Inflammatory macrophage treated with lipopolysaccharide for 4 hours (primary cell): Measurements from ENCODE around the gene KIRREL1.
A peak's percentile ranks its signal among the peaks of the same experiment; 100 is the strongest.

Experiments
- DNase-seq: peaks from one replicate; pipeline ENCODE4 v3.0.0-alpha.2; 2020

Gene KIRREL1

GRCh38 chr1:157975228-157975950 is 18.1 kb upstream of the KIRREL1 start:
- DNase-seq, result no peak

- DNase-seq, result no peak
These were observed 16.6 kb upstream of the KIRREL1 start for GRCh38 chr1:157976888-157977287.

- DNase-seq, result no peak
These were observed 14.7 kb upstream of the KIRREL1 start for GRCh38 chr1:157978586-157979403.

- no peak for DNase-seq
These were observed 11.3 kb upstream of the KIRREL1 start for GRCh38 chr1:157982136-157982535.

GRCh38 chr1:157983787-157984186 is 9.7 kb upstream of the KIRREL1 start:
- DNase-seq, result no peak

GRCh38 chr1:157984469-157984868 is 9.0 kb upstream of the KIRREL1 start:
- no peak for DNase-seq

GRCh38 chr1:157985473-157985872 is 8.0 kb upstream of the KIRREL1 start:
- DNase-seq, result no peak

GRCh38 chr1:157988002-157988401 is 5.4 kb upstream of the KIRREL1 start:
- DNase-seq, result no peak

GRCh38 chr1:157992031-157992832 is 1.2 kb upstream of the KIRREL1 start:
- DNase-seq, result peak; percentile 23

GRCh38 chr1:157992833-157993146 is 655 bp upstream of the KIRREL1 start:
- DNase-seq, result no peak

GRCh38 chr1:157993918-157994605 is 617 bp downstream of the KIRREL1 start:
- no peak for DNase-seq

- no peak for DNase-seq
These were observed 1.5 kb downstream of the KIRREL1 start for GRCh38 chr1:157994704-157995582.

GRCh38 chr1:157995583-157996169 is 2.2 kb downstream of the KIRREL1 start:
- DNase-seq, result no peak

GRCh38 chr1:157996433-157996832 is 3.0 kb downstream of the KIRREL1 start:
- no peak for DNase-seq

GRCh38 chr1:158000507-158000906 is 7.1 kb downstream of the KIRREL1 start:
- DNase-seq, result no peak

- no peak for DNase-seq
These were observed 8.7 kb downstream of the KIRREL1 start for GRCh38 chr1:158002022-158002630.

- no peak for DNase-seq
These were observed 9.4 kb downstream of the KIRREL1 start for GRCh38 chr1:158002631-158003405.

- DNase-seq, result no peak
These were observed 10.0 kb downstream of the KIRREL1 start for GRCh38 chr1:158003406-158003800.

- no peak for DNase-seq
These were observed 11.8 kb downstream of the KIRREL1 start for GRCh38 chr1:158005224-158005623.

GRCh38 chr1:158007180-158007579 is 13.7 kb downstream of the KIRREL1 start:
- DNase-seq, result no peak
